Gastroesophageal sphincter (tissue), 4 donors: ENCODE results near the gene UGT1A8. TPM values are rescaled to one million over a fixed set of nuclear protein-coding genes. Genes with fewer than 3 reads are reported as not detected.

Experiments
- ATAC-seq: fragments of 150-250 bp; one replicate; pipeline ENCODE4 v1.9.1; 2016; ENCODE audit warnings: mild to moderate bottlenecking, moderate library complexity
- H3K27ac ChIP-seq, 4 donors: fragments of 200-600 bp; sonication (generic) in 3 of 4; 1 replicate in 3 of 4; 2 replicates in 1 of 4; pipeline ENCODE4 v1.5.1; 2016 to 2019
- H3K27me3 ChIP-seq: fragments of 200-600 bp; sonication (generic); one replicate; pipeline ENCODE4 v1.5.1; 2019
- H3K36me3 ChIP-seq, 2 donors: fragments of 200-600 bp; sonication (generic); one replicate each; pipeline ENCODE4 v1.5.1; 2019; ENCODE audit warnings: control low read depth in 1 of 2
- H3K4me1 ChIP-seq, 3 donors: fragments of 200-600 bp; sonication (generic); 1 replicate in 2 of 3; 2 replicates in 1 of 3; pipeline ENCODE4 v1.5.1; 2016 to 2019; ENCODE audit warnings: control low read depth in 2 of 3
- H3K4me3 ChIP-seq, 2 donors: fragments of 200-600 bp; sonication (generic); one replicate each; pipeline ENCODE4 v1.5.1; 2019; ENCODE audit warnings: mild to moderate bottlenecking in 1 of 2, moderate library complexity in 1 of 2
- H3K9me3 ChIP-seq, 3 donors: fragments of 200-600 bp; sonication (generic); one replicate each; pipeline ENCODE4 v1.5.1; 2017 to 2019; ENCODE audit warnings: control low read depth in 2 of 3
- EP300 ChIP-seq: sonication (generic); formaldehyde crosslinking; IDR thresholded peaks from one replicate; pipeline ENCODE4 v1.6.1; 2017; ENCODE audit warnings: antibody characterized with exemption, mild to moderate bottlenecking
- POLR2A ChIP-seq, 2 donors: fragments of 450-650 bp; IDR thresholded peaks; one replicate each; pipeline ENCODE4 v1.6.1; 2017; ENCODE audit warnings: antibody characterized with exemption in 2 of 2, mild to moderate bottlenecking in 2 of 2, moderate library complexity in 1 of 2
- POLR2AphosphoS5 ChIP-seq: sonication (generic); formaldehyde crosslinking; IDR thresholded peaks from one replicate; pipeline ENCODE4 v1.6.1; 2017; ENCODE audit warnings: antibody characterized with exemption
- WGBS, 2 donors: methylation state at CpG; one replicate each; pipeline ENCODE4 v1.1.5; 2018; ENCODE audit warnings: low coverage in 1 of 2; 5-methylcytosine and 5-hydroxymethylcytosine counted together
- total RNA-seq, 4 donors: library from RNA; depleted of rRNA; stranded (reverse); fragments of >200 nt; gene quantifications; one replicate each; pipeline ENCODE4 v1.1.0, GENCODE V29; 2016
- TF ChIP-seq, protein P1 (sequence below), 4 experiments: fragments of 200-600 bp in 2 of 4; fragments of 450-650 bp in 2 of 4; sonication (generic) in 1 of 4; IDR thresholded peaks; one replicate each; pipeline ENCODE4 v1.5.1; 2017 to 2019; ENCODE audit warnings: antibody characterized with exemption in 4 of 4, mild to moderate bottlenecking in 2 of 4, moderate library complexity in 2 of 4

UGT1A8 gene
- total RNA-seq, 4 donors from 2014 or later: not detected

DNA sequence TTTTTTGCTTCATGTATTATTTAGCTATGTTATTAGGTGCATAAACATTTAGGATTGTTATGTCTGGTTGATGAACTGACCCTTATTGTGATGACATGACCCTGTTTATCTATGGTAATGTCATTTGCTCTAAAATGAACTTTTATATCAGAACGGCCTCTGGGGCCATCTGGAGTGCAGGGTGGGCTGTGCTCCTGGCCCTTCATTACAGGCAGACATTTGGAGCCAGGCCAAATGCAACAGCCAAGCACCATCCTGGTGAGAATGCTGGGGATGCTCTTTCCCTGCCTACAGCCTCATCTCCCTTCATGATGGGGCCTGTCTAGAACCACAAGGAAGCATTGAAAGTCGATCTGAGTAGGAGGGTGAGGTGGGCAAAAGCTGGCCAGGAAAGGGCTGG lies 198.9 kb downstream of the UGT1A8 start:
- no peaks in the 10 kb centered on the region for H3K36me3 ChIP-seq
- H3K27me3 ChIP-seq: peaks cover 9% of the 10 kb centered on the region
- H3K4me1 ChIP-seq: no peaks in the 10 kb centered on the region
- 14 to 30% methylated on average over 1 to 2 of the region's 2 CpGs for WGBS, 2 donors
- no peak overlapping the region for H3K4me3 ChIP-seq
- ATAC-seq: no peak
- H3K9me3 ChIP-seq: peaks cover 0 to 7% (median 0%) of the 10 kb centered on the region in 3 donors
- no peak overlapping the region for H3K27ac ChIP-seq
- TF ChIP-seq POLR2AphosphoS5 (no peak), POLR2A (IDR thresholded peaks at IDR 0.05) (no peak), EP300 (no peak)
- TF ChIP-seq, protein P1, sequence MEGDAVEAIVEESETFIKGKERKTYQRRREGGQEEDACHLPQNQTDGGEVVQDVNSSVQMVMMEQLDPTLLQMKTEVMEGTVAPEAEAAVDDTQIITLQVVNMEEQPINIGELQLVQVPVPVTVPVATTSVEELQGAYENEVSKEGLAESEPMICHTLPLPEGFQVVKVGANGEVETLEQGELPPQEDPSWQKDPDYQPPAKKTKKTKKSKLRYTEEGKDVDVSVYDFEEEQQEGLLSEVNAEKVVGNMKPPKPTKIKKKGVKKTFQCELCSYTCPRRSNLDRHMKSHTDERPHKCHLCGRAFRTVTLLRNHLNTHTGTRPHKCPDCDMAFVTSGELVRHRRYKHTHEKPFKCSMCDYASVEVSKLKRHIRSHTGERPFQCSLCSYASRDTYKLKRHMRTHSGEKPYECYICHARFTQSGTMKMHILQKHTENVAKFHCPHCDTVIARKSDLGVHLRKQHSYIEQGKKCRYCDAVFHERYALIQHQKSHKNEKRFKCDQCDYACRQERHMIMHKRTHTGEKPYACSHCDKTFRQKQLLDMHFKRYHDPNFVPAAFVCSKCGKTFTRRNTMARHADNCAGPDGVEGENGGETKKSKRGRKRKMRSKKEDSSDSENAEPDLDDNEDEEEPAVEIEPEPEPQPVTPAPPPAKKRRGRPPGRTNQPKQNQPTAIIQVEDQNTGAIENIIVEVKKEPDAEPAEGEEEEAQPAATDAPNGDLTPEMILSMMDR (IDR thresholded peaks at IDR 0.05): no peak

DNA sequence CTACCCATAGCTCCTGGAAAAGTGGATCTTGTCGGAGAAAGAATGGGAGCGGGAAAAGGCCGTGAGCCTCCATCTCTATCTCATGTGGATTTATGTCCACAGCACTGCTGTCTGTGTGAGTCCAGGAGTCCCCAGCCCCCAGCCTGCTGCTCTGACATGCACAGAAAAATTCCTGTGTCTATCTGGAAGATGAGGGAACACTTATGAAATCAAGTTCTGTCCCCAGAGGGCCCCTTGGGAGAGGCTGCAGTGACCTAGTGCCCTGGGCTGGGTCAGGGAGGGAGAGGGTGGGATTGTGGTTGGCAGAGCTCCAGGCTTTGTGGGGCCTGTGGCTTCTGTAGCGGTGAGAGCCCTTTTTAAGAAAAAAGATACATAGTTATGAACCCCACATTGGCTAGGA lies 199.3 kb downstream of the UGT1A8 start:
- no peaks in the 10 kb centered on the region for H3K36me3 ChIP-seq
- H3K27ac ChIP-seq: no peak overlapping the region
- peaks cover 0 to 7% (median 0%) of the 10 kb centered on the region in 3 donors for H3K9me3 ChIP-seq
- H3K4me1 ChIP-seq: no peaks in the 10 kb centered on the region
- TF ChIP-seq POLR2A (IDR thresholded peaks at IDR 0.05) (no peak), POLR2AphosphoS5 (no peak), EP300 (no peak)
- TF ChIP-seq, protein P1 (IDR thresholded peaks at IDR 0.05): no peak
- H3K27me3 ChIP-seq: peaks cover 9% of the 10 kb centered on the region
- no peak overlapping the region for H3K4me3 ChIP-seq
- ATAC-seq: no peak
- 73 to 83% methylated on average over 3 to 4 of the region's 4 CpGs for WGBS, 2 donors

DNA sequence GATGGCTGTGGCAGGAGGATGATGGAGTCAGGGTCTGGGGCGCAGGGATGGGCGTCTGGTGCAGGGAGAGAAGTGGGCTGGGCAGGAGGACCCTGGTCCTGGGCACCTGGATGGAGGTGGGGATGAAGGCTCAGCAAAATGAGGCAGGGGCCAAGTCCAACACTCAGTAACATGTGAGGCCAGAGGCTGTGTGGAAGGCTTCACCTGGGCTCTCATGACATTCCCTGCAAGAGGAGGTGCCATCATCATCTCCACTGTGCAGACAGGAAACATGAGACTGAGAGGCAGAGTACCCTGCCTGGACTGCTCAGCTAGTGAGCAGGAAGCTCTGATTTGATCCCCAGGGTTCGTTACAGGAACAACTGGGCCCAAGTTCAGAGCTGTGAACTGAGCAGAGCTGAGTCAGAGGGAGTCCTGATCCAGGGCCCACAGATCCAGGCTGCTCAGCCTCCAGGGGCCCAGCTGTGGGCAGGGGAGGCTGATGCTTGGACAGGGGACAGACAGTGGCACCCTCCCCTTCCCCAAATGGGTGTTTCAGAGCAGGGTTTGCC lies 200.0 kb downstream of the UGT1A8 start:
- no peak overlapping the region for H3K27ac ChIP-seq
- ATAC-seq: peak; percentile 13
- 20% methylated on average over 1 of the region's 3 CpGs; no CpG with 5 or more reads in 1 of the 2 donors for WGBS, 2 donors
- H3K4me1 ChIP-seq: no peaks in the 10 kb centered on the region
- H3K4me3 ChIP-seq: no peak overlapping the region
- peaks cover 0 to 7% (median 0%) of the 10 kb centered on the region in 3 donors for H3K9me3 ChIP-seq
- H3K36me3 ChIP-seq: no peaks in the 10 kb centered on the region
- TF ChIP-seq, protein P1 (IDR thresholded peaks at IDR 0.05): no peak
- TF ChIP-seq POLR2AphosphoS5: no peak
- no peak for TF ChIP-seq EP300
- no peak for TF ChIP-seq POLR2A (IDR thresholded peaks at IDR 0.05)
- peaks cover 9% of the 10 kb centered on the region for H3K27me3 ChIP-seq

DNA sequence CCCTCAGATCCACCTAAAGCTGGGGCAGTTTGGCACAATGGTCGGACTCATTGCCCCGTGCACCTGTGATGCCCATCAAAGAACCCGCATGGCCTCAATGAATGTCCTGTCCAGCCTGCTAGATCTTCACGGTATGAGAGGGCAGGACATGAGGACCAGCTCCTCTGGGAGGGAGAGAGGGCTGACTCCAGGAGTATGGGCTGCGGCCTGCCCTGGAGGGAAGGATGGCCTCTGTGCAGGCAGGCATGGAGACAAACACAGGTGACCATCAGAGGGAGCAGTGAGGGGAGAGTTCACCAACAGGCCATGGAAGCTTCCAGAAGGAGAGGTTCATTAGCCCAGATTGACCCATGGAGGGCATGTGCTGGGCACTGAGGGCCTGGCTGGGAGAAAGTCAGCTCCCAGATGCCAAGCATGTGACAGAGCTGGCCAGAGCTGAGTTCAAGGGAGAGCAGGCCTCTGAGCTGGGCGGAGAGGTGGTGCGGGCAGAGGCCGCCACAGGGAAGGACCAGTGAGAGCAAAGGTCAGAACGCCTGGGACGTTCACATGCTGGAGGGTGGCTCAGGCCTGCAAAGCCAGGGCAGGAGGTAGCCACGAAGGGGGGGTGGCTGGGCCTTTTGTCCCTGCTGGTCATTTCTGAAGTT lies 200.7 kb downstream of the UGT1A8 start:
- H3K4me1 ChIP-seq: no peaks in the 10 kb centered on the region
- no peak overlapping the region for H3K4me3 ChIP-seq
- ATAC-seq: no peak
- H3K9me3 ChIP-seq: peaks cover 0 to 7% (median 0%) of the 10 kb centered on the region in 3 donors
- no peak overlapping the region for H3K27ac ChIP-seq
- H3K36me3 ChIP-seq: no peaks in the 10 kb centered on the region
- WGBS, 2 donors: 76 to 100% methylated on average over 1 to 3 of the region's 11 CpGs
- peaks cover 7% of the 10 kb centered on the region for H3K27me3 ChIP-seq
- TF ChIP-seq, protein P1 (IDR thresholded peaks at IDR 0.05): no peak
- no peak for TF ChIP-seq POLR2AphosphoS5
- no peak for TF ChIP-seq POLR2A (IDR thresholded peaks at IDR 0.05)
- TF ChIP-seq EP300: no peak
